NCI-H1417 treated with DMSO at 0.1 percent for 48 hours (cell line): ENCODE measurements around the gene SLC16A4.
"Not testable (repeated sequence)": the region's sequence is repeated elsewhere in the genome, so short reads cannot be mapped to it uniquely, and the experiment has no call there.

Experiments
- DNase-seq: peaks from one replicate; lab custom pipeline; 2025; lab: John Stamatoyannopoulos, UW

Gene SLC16A4

GRCh38 chr1:110408488-110408887 lies 17.7 kb upstream of the SLC16A4 start:
- DNase-seq, result no peak

GRCh38 chr1:110407260-110408210 lies 16.7 kb upstream of the SLC16A4 start, which contains the start of gene LAMTOR5:
Gene LAMTOR5 (minus strand): TSS chr1:110407694. CDS start chr1:110407620, 74 bp downstream.
- peak; percentile 45 for DNase-seq

GRCh38 chr1:110406407-110406806 lies 15.6 kb upstream of the SLC16A4 start:
- not testable (repeated sequence) for DNase-seq

- DNase-seq, result no peak
These were observed 13.6 kb upstream of the SLC16A4 start for GRCh38 chr1:110404401-110404800.

GRCh38 chr1:110403805-110404204 lies 13.0 kb upstream of the SLC16A4 start:
- no peak for DNase-seq

- DNase-seq, result not testable (repeated sequence)
These were observed 5.6 kb upstream of the SLC16A4 start for GRCh38 chr1:110396259-110396958.

- no peak for DNase-seq
These were observed 3.6 kb upstream of the SLC16A4 start for GRCh38 chr1:110394493-110394820.

- no peak for DNase-seq
These were observed 3.1 kb upstream of the SLC16A4 start for GRCh38 chr1:110393691-110394492.

GRCh38 chr1:110393286-110393685 lies 2.5 kb upstream of the SLC16A4 start:
- no peak for DNase-seq

- no peak for DNase-seq
These were observed 730 bp downstream of the SLC16A4 start for GRCh38 chr1:110390096-110390495.

- no peak for DNase-seq
These were observed 3.6 kb downstream of the SLC16A4 start for GRCh38 chr1:110387048-110387754.

GRCh38 chr1:110385369-110385768 lies 5.5 kb downstream of the SLC16A4 start:
- DNase-seq, result no peak

GRCh38 chr1:110384581-110385321 lies 6.1 kb downstream of the SLC16A4 start:
- DNase-seq, result no peak

- DNase-seq, result no peak
These were observed 7.4 kb downstream of the SLC16A4 start for GRCh38 chr1:110383251-110383990.

GRCh38 chr1:110380672-110381283 lies 10.0 kb downstream of the SLC16A4 start:
- DNase-seq, result no peak

- DNase-seq, result no peak
These were observed 15.3 kb downstream of the SLC16A4 start for GRCh38 chr1:110375490-110375889.

- DNase-seq, result no peak
These were observed 20.0 kb downstream of the SLC16A4 start for GRCh38 chr1:110370827-110371226.

- DNase-seq, result no peak
These were observed 26.6 kb downstream of the SLC16A4 start for GRCh38 chr1:110364221-110364620.

GRCh38 chr1:110361856-110362255 lies 29.0 kb downstream of the SLC16A4 start:
- DNase-seq, result no peak

GRCh38 chr1:110360431-110360830 lies 30.4 kb downstream of the SLC16A4 start:
- no peak for DNase-seq
